Lower leg skin (tissue), 3 donors: ENCODE measurements around the gene CYP11A1.

Source experiments
- CTCF ChIP-seq, 3 donors: fragments of 450-650 bp; IDR thresholded peaks; one replicate each; pipeline ENCODE4 v1.5.1; 2016; ENCODE audit warnings: antibody characterized with exemption in 3 of 3, mild to moderate bottlenecking in 3 of 3, moderate library complexity in 2 of 3
- POLR2A ChIP-seq, 2 donors: fragments of 450-650 bp; IDR thresholded peaks; one replicate each; pipeline ENCODE4 v1.6.1; 2016 to 2017; ENCODE audit warnings: antibody characterized with exemption in 2 of 2, mild to moderate bottlenecking in 1 of 2, moderate library complexity in 1 of 2

GRCh38 chr15:74337607-74338211 lies 29.7 kb downstream of the CYP11A1 start:
- TF ChIP-seq CTCF (IDR thresholded peaks at IDR 0.05) = no peak
- TF ChIP-seq POLR2A (IDR thresholded peaks at IDR 0.05) = no peak
